GM21423 (cell line): ENCODE data around the gene C9orf153.
"Not testable (repeated sequence)": the region's sequence is repeated elsewhere in the genome, so short reads cannot be mapped to it uniquely, and the experiment has no call there.

Experiments used
- ATAC-seq: cut with Tn5 transposase; IDR thresholded peaks from one replicate; pipeline ENCODE4 v1.9.1; 2021; ENCODE audit warnings: mild to moderate bottlenecking, moderate library complexity; ENCODE audit not compliant: unreplicated experiment

Gene C9orf153

GRCh38 chr9:86193088-86193487 lies 66.4 kb downstream of the C9orf153 start:
- ATAC-seq: no peak

- ATAC-seq: not testable (repeated sequence)
Measured at GRCh38 chr9:86190700-86191099, 68.8 kb downstream of the C9orf153 start.

- no peak for ATAC-seq
Measured at GRCh38 chr9:86187121-86187520, 72.3 kb downstream of the C9orf153 start.

- ATAC-seq: no peak
Measured at GRCh38 chr9:86186696-86187095, 72.8 kb downstream of the C9orf153 start.

- no peak for ATAC-seq
Measured at GRCh38 chr9:86185872-86186271, 73.6 kb downstream of the C9orf153 start.

GRCh38 chr9:86184138-86184524 lies 75.3 kb downstream of the C9orf153 start:
- no peak for ATAC-seq

- no peak for ATAC-seq
Measured at GRCh38 chr9:86183229-86184137, 76.0 kb downstream of the C9orf153 start.

- ATAC-seq: no peak
Measured at GRCh38 chr9:86181379-86182315, 77.8 kb downstream of the C9orf153 start.

GRCh38 chr9:86178503-86178902 lies 81.0 kb downstream of the C9orf153 start:
- ATAC-seq: no peak

GRCh38 chr9:86177995-86178394 lies 81.5 kb downstream of the C9orf153 start:
- no peak for ATAC-seq

GRCh38 chr9:86176468-86176867 lies 83.0 kb downstream of the C9orf153 start:
- ATAC-seq: no peak

GRCh38 chr9:86175743-86176456 lies 83.6 kb downstream of the C9orf153 start:
- no peak for ATAC-seq

GRCh38 chr9:86175223-86175622 lies 84.2 kb downstream of the C9orf153 start:
- ATAC-seq: no peak
